OCI-LY1 (cell line): Measurements from ENCODE around the gene GPATCH4.

ENCODE experiments used
- H2AFZ ChIP-seq: fragments of 200-600 bp; sonication (generic), shearing (Covaris generic); 2 replicates; pipeline ENCODE4 v1.6.0; 2014; ENCODE audit warnings: antibody characterized with exemption, mild to moderate bottlenecking, low read length
- H3F3A ChIP-seq: fragments of 200-600 bp; sonication (generic), shearing (Covaris generic); 2 replicates; pipeline ENCODE4 v1.6.0; 2014; ENCODE audit warnings: mild to moderate bottlenecking, antibody characterized with exemption, low read length, moderate library complexity; ENCODE audit not compliant: insufficient read depth
- H3K27ac ChIP-seq: fragments of 200-600 bp; sonication (generic); 2 replicates; pipeline ENCODE4 v1.5.1; 2014; ENCODE audit warnings: low read length, mixed run types, mild to moderate bottlenecking, low read depth; ENCODE audit not compliant: poor library complexity, severe bottlenecking
- H3K27me3 ChIP-seq: fragments of 200-600 bp; sonication (generic); 2 replicates; pipeline ENCODE4 v1.6.0; 2014; ENCODE audit warnings: antibody characterized with exemption, mild to moderate bottlenecking, low read length, moderate library complexity; ENCODE audit not compliant: insufficient read depth
- H3K36me3 ChIP-seq: fragments of 200-600 bp; sonication (generic); 2 replicates; pipeline ENCODE4 v1.6.1; 2014; ENCODE audit warnings: mild to moderate bottlenecking, antibody characterized with exemption, low read length, moderate library complexity, mixed read lengths; ENCODE audit not compliant: insufficient read depth
- H3K4me1 ChIP-seq: fragments of 200-600 bp; sonication (generic); 2 replicates; pipeline ENCODE4 v1.5.1; 2014; ENCODE audit warnings: mild to moderate bottlenecking, low read length, moderate library complexity; ENCODE audit not compliant: insufficient read depth, severe bottlenecking
- H3K4me2 ChIP-seq: fragments of 200-600 bp; sonication (generic), shearing (Covaris generic); 2 replicates; pipeline ENCODE4 v1.6.1; 2014; ENCODE audit warnings: low read length
- H3K4me3 ChIP-seq: fragments of 200-600 bp; sonication (generic); 2 replicates; pipeline ENCODE4 v1.5.1; 2014; ENCODE audit warnings: low read length, low read depth, mild to moderate bottlenecking, mixed read lengths; ENCODE audit not compliant: poor library complexity, severe bottlenecking
- H3K79me2 ChIP-seq: fragments of 200-600 bp; shearing (Covaris generic); 2 replicates; pipeline ENCODE4 v1.6.1; 2016; ENCODE audit warnings: mixed run types, low read length, mixed read lengths; ENCODE audit not compliant: insufficient read depth
- H3K9ac ChIP-seq: fragments of 200-600 bp; sonication (generic), shearing (Covaris generic); 2 replicates; pipeline ENCODE4 v1.6.1; 2014; ENCODE audit warnings: mild to moderate bottlenecking, low read length, mixed read lengths
- H3K9me2 ChIP-seq: fragments of 200-600 bp; sonication (generic), shearing (Covaris generic); 2 replicates; pipeline ENCODE4 v1.6.1; 2014; ENCODE audit warnings: low read depth, mild to moderate bottlenecking, low read length, mixed read lengths
- H3K9me3 ChIP-seq: fragments of 200-600 bp; shearing (Covaris generic); 2 replicates; pipeline ENCODE4 v1.6.1; 2014; ENCODE audit warnings: low read length, mixed read lengths
- H4K20me1 ChIP-seq: fragments of 200-600 bp; sonication (generic), shearing (Covaris generic); 2 replicates; pipeline ENCODE4 v1.6.0; 2016; ENCODE audit warnings: mild to moderate bottlenecking, low read length; ENCODE audit not compliant: insufficient read depth
- CTCF ChIP-seq: fragments of 200-600 bp; sonication (generic), shearing (Covaris generic); IDR thresholded peaks from 2 replicates; pipeline ENCODE4 v1.5.1; 2017; ENCODE audit warnings: mild to moderate bottlenecking, antibody characterized with exemption, low read length, moderate library complexity, mixed read lengths
- EZH2 ChIP-seq: fragments of 200-600 bp; sonication (generic), shearing (Covaris generic); IDR thresholded peaks from 2 replicates; pipeline ENCODE4 v1.8.0; 2017; ENCODE audit warnings: borderline replicate concordance, mixed run types, mild to moderate bottlenecking, antibody characterized with exemption, low read length, moderate library complexity, mixed read lengths

Gene GPATCH4

GRCh38 chr1:156645056-156645455 is 43.8 kb upstream of the GPATCH4 start:
- H3K27me3 ChIP-seq = peaks cover 7% of the 10 kb centered on the region; the same call in 1 of the 2 replicates
- H3K27ac ChIP-seq = no peak overlapping the region

GRCh38 chr1:156644640-156645039 is 43.4 kb upstream of the GPATCH4 start:
- no peaks in the 10 kb centered on the region for H4K20me1 ChIP-seq
- TF ChIP-seq EZH2 (no peak), CTCF (no peak)
- H3K27me3 ChIP-seq = peaks cover 7% of the 10 kb centered on the region; the same call in 1 of the 2 replicates
- no peaks in the 10 kb centered on the region for H3K36me3 ChIP-seq
- H3K27ac ChIP-seq = no peak overlapping the region
- H2AFZ ChIP-seq = no peak overlapping the region
- H3F3A ChIP-seq = no peaks in the 10 kb centered on the region
- no peaks in the 10 kb centered on the region for H3K9me2 ChIP-seq
- H3K4me2 ChIP-seq = no peak overlapping the region
- H3K4me1 ChIP-seq = no peaks in the 10 kb centered on the region
- H3K9me3 ChIP-seq = no peaks in the 10 kb centered on the region
- H3K79me2 ChIP-seq = no peaks in the 10 kb centered on the region
- no peak overlapping the region for H3K9ac ChIP-seq
- no peak overlapping the region for H3K4me3 ChIP-seq

More at GRCh38 chr1:156645056-156645455, 43.8 kb upstream of the GPATCH4 start:
- Histone ChIP-seq H3K36me3 (no peaks in the 10 kb centered on the region), H3K9me2 (no peaks in the 10 kb centered on the region), H2AFZ (no peak overlapping the region), H3K4me1 (no peaks in the 10 kb centered on the region), H3K79me2 (no peaks in the 10 kb centered on the region), H3K9me3 (no peaks in the 10 kb centered on the region), H3K4me3 (no peak overlapping the region), H3F3A (no peaks in the 10 kb centered on the region), H3K9ac (no peak overlapping the region), H3K4me2 (no peak overlapping the region), H4K20me1 (no peaks in the 10 kb centered on the region)
- TF ChIP-seq EZH2 = no peak
- no peak for TF ChIP-seq CTCF

- Histone ChIP-seq H3K9ac (no peak overlapping the region), H3K9me2 (no peaks in the 10 kb centered on the region), H2AFZ (no peak overlapping the region), H3K4me3 (no peak overlapping the region), H3K36me3 (no peaks in the 10 kb centered on the region), H3K79me2 (no peaks in the 10 kb centered on the region), H3K4me1 (no peaks in the 10 kb centered on the region), H3K27me3 (peaks cover 7% of the 10 kb centered on the region; the same call in 1 of the 2 replicates), H3K4me2 (no peak overlapping the region), H3K9me3 (no peaks in the 10 kb centered on the region), H3K27ac (no peak overlapping the region), H3F3A (no peaks in the 10 kb centered on the region), H4K20me1 (no peaks in the 10 kb centered on the region)
- TF ChIP-seq EZH2 (no peak), CTCF (no peak)
Observed at GRCh38 chr1:156644146-156644545, 42.9 kb upstream of the GPATCH4 start.
